Stimulated activated CD8-positive, alpha-beta memory T cell treated with anti-CD3 and anti-CD28 coated beads, Interleukin-12 subunit alpha, Interleukin-12 subunit beta, amount 100 ng/mL, for 4 hours (primary cell): Measurements from ENCODE around the gene HIC2.
"Not testable (repeated sequence)": the region's sequence is repeated elsewhere in the genome, so short reads cannot be mapped to it uniquely, and the experiment has no call there.

Source experiments
- DNase-seq: peaks from one replicate; pipeline ENCODE4 v3.0.0-alpha.2; 2020; ENCODE audit warnings: low read depth

The HIC2 gene

GRCh38 chr22:21449531-21450319 is 32.6 kb downstream of the HIC2 start:
- DNase-seq = no peak

- DNase-seq = no peak
These were observed 33.2 kb downstream of the HIC2 start for GRCh38 chr22:21450320-21450831.

GRCh38 chr22:21450858-21451353 is 33.7 kb downstream of the HIC2 start:
- no peak for DNase-seq

GRCh38 chr22:21451545-21452520 is 34.7 kb downstream of the HIC2 start:
- no peak for DNase-seq

GRCh38 chr22:21452666-21453065 is 35.5 kb downstream of the HIC2 start:
- not testable (repeated sequence) for DNase-seq

- not testable (repeated sequence) for DNase-seq
These were observed 37.8 kb downstream of the HIC2 start for GRCh38 chr22:21454998-21455333.

- no peak for DNase-seq
These were observed 38.3 kb downstream of the HIC2 start for GRCh38 chr22:21455334-21456089.

GRCh38 chr22:21457023-21457787 is 40.0 kb downstream of the HIC2 start:
- no peak for DNase-seq

- not testable (repeated sequence) for DNase-seq
These were observed 45.5 kb downstream of the HIC2 start for GRCh38 chr22:21462672-21463071.

GRCh38 chr22:21467337-21468193 is 50.4 kb downstream of the HIC2 start, which contains the start of gene TMEM191C:
TMEM191C (plus strand) TSS chr22:21467387; CDS start chr22:21467460, 73 bp downstream.
- not testable (repeated sequence) for DNase-seq

GRCh38 chr22:21468194-21469096 is 51.3 kb downstream of the HIC2 start:
- DNase-seq = peak; percentile 70

GRCh38 chr22:21469097-21469994 is 52.2 kb downstream of the HIC2 start:
- DNase-seq = not testable (repeated sequence)

- DNase-seq = not testable (repeated sequence)
These were observed 55.8 kb downstream of the HIC2 start for GRCh38 chr22:21472984-21473383.

GRCh38 chr22:21473664-21474063 is 56.5 kb downstream of the HIC2 start:
- DNase-seq = not testable (repeated sequence)

- DNase-seq = not testable (repeated sequence)
These were observed 66.9 kb downstream of the HIC2 start for GRCh38 chr22:21484039-21484438.

GRCh38 chr22:21487723-21488122 is 70.6 kb downstream of the HIC2 start:
- not testable (repeated sequence) for DNase-seq

GRCh38 chr22:21489149-21489680 is 72.0 kb downstream of the HIC2 start:
- not testable (repeated sequence) for DNase-seq
